HCT116 (cell line): ENCODE results near the gene FCAMR. TPM values are rescaled to one million over a fixed set of nuclear protein-coding genes. Genes with fewer than 3 reads are reported as not detected.

Experiments
- ATAC-seq: fragments of 200-7000 bp; cut with Tn5 transposase; 2 replicates; pipeline ENCODE4 v1.9.1; 2020; ENCODE audit warnings: mild to moderate bottlenecking, moderate library complexity
- BruUV-seq: library from RNA; stranded (reverse); fragments of 400-500 nt; replicated peaks from 2 replicates; lab custom pipeline; 2021; lab: Mats Ljungman, UMichigan
- CTCF ChIA-PET: fragments of 300-600 bp; sonication (Branson Sonifier 250); formaldehyde crosslinking; loops from one replicate; lab custom pipeline; 2021; ENCODE audit warnings: antibody characterized with exemption; lab: Charles Lee
- POLR2A ChIA-PET: fragments of 300-600, 350-600 bp; sonication (Branson Sonifier 250); formaldehyde crosslinking; loops from one replicate; lab custom pipeline; 2021; ENCODE audit warnings: antibody characterized with exemption; lab: Charles Lee
- RAD21 ChIA-PET, 2 experiments: fragments of 300-600 bp; sonication (Branson Sonifier 250); formaldehyde crosslinking; loops; one replicate each; lab custom pipeline; 2023; ENCODE audit warnings: low total read pairs in 2 of 2; ENCODE audit not compliant: uncharacterized antibody in 2 of 2, unreplicated experiment in 2 of 2, low non-redundant PET in 1 of 2; lab: Charles Lee
- DNase-seq: peaks from one replicate; pipeline ENCODE4 v3.0.0-alpha.2; 2010; ENCODE audit warnings: low read depth, low spot score
- H2AFZ ChIP-seq: fragments of 200-600 bp; shearing (Covaris generic), sonication (generic); 2 replicates; pipeline ENCODE4 v1.6.1; 2017; ENCODE audit warnings: low read depth, mixed run types, mixed read lengths, antibody characterized with exemption, low read length; ENCODE audit not compliant: poor library complexity, severe bottlenecking
- H3K27ac ChIP-seq: 2 replicates; pipeline ENCODE4 v1.5.1; 2012; ENCODE audit warnings: low read depth, low read length
- H3K27me3 ChIP-seq: fragments of 200-600 bp; sonication (generic); 2 replicates; pipeline ENCODE4 v1.6.1; 2016; ENCODE audit warnings: mixed run types, low read length, mixed read lengths; ENCODE audit not compliant: insufficient read depth
- H3K36me3 ChIP-seq, 2 experiments: fragments of 200-500 bp in 1 of 2; fragments of 200-600 bp in 1 of 2; sonication (Bioruptor generic) in 1 of 2; sonication (generic) in 1 of 2; 2 replicates each; pipeline versions ENCODE4 v1.5.1 to v1.6.1; 2014 to 2016; ENCODE audit warnings: low read length in 2 of 2, inconsistent platforms in 1 of 2, mixed read lengths in 1 of 2, mixed run types in 1 of 2; ENCODE audit not compliant: insufficient read depth in 2 of 2, control insufficient read depth in 1 of 2
- H3K4me1 ChIP-seq, 2 experiments: fragments of 200-600 bp in 1 of 2; sonication (generic) in 1 of 2; 2 replicates each; pipeline versions ENCODE4 v1.5.1 to v1.6.1; 2012 to 2017; ENCODE audit warnings: low read length in 2 of 2, inconsistent platforms in 1 of 2, mild to moderate bottlenecking in 1 of 2, mixed read lengths in 1 of 2, mixed run types in 1 of 2, moderate library complexity in 1 of 2; ENCODE audit not compliant: insufficient read depth in 2 of 2, control insufficient read depth in 1 of 2
- H3K4me2 ChIP-seq: fragments of 200-600 bp; sonication (generic); 2 replicates; pipeline ENCODE4 v1.6.1; 2017; ENCODE audit warnings: mixed run types, low read length, mixed read lengths
- H3K4me3 ChIP-seq, 2 experiments: fragments of 200-600 bp in 1 of 2; sonication (generic) in 1 of 2; replicated peaks in 1 of 2; 2 replicates each; pipeline ENCODE4 v1.5.1; 2011 to 2016; ENCODE audit warnings: low read length in 2 of 2, control low read depth in 1 of 2, low read depth in 1 of 2, mild to moderate bottlenecking in 1 of 2, mixed read lengths in 1 of 2, mixed run types in 1 of 2
- H3K79me2 ChIP-seq: fragments of 200-600 bp; sonication (generic); 2 replicates; pipeline ENCODE4 v1.6.1; 2017; ENCODE audit warnings: mild to moderate bottlenecking, mixed run types, low read length, moderate library complexity, mixed read lengths; ENCODE audit not compliant: insufficient read depth
- H3K9ac ChIP-seq: fragments of 200-600 bp; sonication (generic); 2 replicates; pipeline ENCODE4 v1.6.1; 2016; ENCODE audit warnings: low read length, mixed read lengths
- H3K9me2 ChIP-seq: fragments of 200-600 bp; sonication (generic), shearing (Covaris generic); 2 replicates; pipeline ENCODE4 v1.6.1; 2017; ENCODE audit warnings: mixed run types, mild to moderate bottlenecking, moderate library complexity; ENCODE audit not compliant: insufficient read depth
- H3K9me3 ChIP-seq, 2 experiments: fragments of 200-500 bp in 1 of 2; fragments of 200-600 bp in 1 of 2; sonication (Bioruptor generic) in 1 of 2; sonication (generic) in 1 of 2; 2 replicates each; pipeline ENCODE4 v1.6.1; 2014 to 2017; ENCODE audit warnings: low read length in 2 of 2, mixed read lengths in 2 of 2, inconsistent platforms in 1 of 2, low read depth in 1 of 2, mild to moderate bottlenecking in 1 of 2, mixed run types in 1 of 2, moderate library complexity in 1 of 2; ENCODE audit not compliant: control insufficient read depth in 1 of 2, insufficient read depth in 1 of 2
- H4K20me1 ChIP-seq: fragments of 200-600 bp; sonication (generic), shearing (Covaris generic); 2 replicates; pipeline ENCODE4 v1.6.1; 2017; ENCODE audit warnings: mixed run types, mild to moderate bottlenecking, moderate library complexity; ENCODE audit not compliant: insufficient read depth
- ATF3 ChIP-seq: IDR thresholded peaks from 2 replicates; pipeline ENCODE4 v1.6.1; 2012
- CBX3 ChIP-seq: IDR thresholded peaks from 2 replicates; pipeline ENCODE4 v1.6.1; 2012; ENCODE audit warnings: low read depth
- CEBPB ChIP-seq: IDR thresholded peaks from 2 replicates; pipeline ENCODE4 v1.6.1; 2012; ENCODE audit warnings: low read depth
- EGR1 ChIP-seq: IDR thresholded peaks from 2 replicates; pipeline ENCODE4 v1.6.1; 2012; ENCODE audit warnings: low read depth
- ELF1 ChIP-seq: IDR thresholded peaks from 2 replicates; pipeline ENCODE4 v1.6.1; 2012; ENCODE audit warnings: low read depth, borderline replicate concordance
- EZH2 ChIP-seq: fragments of 200-600 bp; sonication (generic); IDR thresholded peaks from 2 replicates; pipeline ENCODE4 v1.6.1; 2017; ENCODE audit warnings: antibody characterized with exemption, mixed run types
- JUND ChIP-seq: IDR thresholded peaks from 2 replicates; pipeline ENCODE4 v1.6.1; 2012
- POLR2A ChIP-seq: IDR thresholded peaks from 2 replicates; pipeline ENCODE4 v1.7.0; 2011; ENCODE audit warnings: borderline replicate concordance; ENCODE audit not compliant: insufficient read depth, insufficient read length; ENCODE audit errors: extremely low read depth
- RAD21 ChIP-seq: IDR thresholded peaks from 2 replicates; pipeline ENCODE4 v1.6.1; 2012; ENCODE audit warnings: low read depth, mild to moderate bottlenecking
- SP1 ChIP-seq: IDR thresholded peaks from 2 replicates; pipeline ENCODE4 v1.6.1; 2012; ENCODE audit warnings: low read depth
- SRF ChIP-seq: IDR thresholded peaks from 2 replicates; pipeline ENCODE4 v1.6.1; 2012; ENCODE audit warnings: low read depth
- TCF7L2 ChIP-seq: IDR thresholded peaks from 2 replicates; pipeline ENCODE4 v1.7.0; 2011; ENCODE audit warnings: borderline replicate concordance, inconsistent platforms; ENCODE audit not compliant: insufficient read depth, insufficient read length; ENCODE audit errors: extremely low read depth
- ZBTB33 ChIP-seq: IDR thresholded peaks from 2 replicates; pipeline ENCODE4 v1.6.1; 2011; ENCODE audit warnings: mild to moderate bottlenecking, low read length, moderate library complexity; ENCODE audit not compliant: insufficient replicate concordance; ENCODE audit errors: extremely low read depth
- ZFX ChIP-seq: fragments of 450-650 bp; IDR thresholded peaks from 2 replicates; pipeline ENCODE4 v1.6.1; 2017
- ZNF274 ChIP-seq: fragments of 200-500 bp; sonication (Bioruptor generic); IDR thresholded peaks from 2 replicates; pipeline ENCODE4 v1.6.1; 2014; ENCODE audit warnings: mild to moderate bottlenecking, low read depth, low read length, inconsistent platforms
- intact Hi-C: fragments of 100-400 bp; cut with micrococcal nuclease; formaldehyde crosslinking; loops from 2 replicates; pipeline ENCODE4 v1.10.0; 2022
- total RNA-seq: library from RNA; stranded (reverse); gene quantifications from one replicate; pipeline ENCODE4 v1.2.1, GENCODE V29; 2021; ENCODE audit not compliant: unreplicated experiment

Gene FCAMR
- total RNA-seq, 1 experiment from 2014 or later, result not detected

GRCh38 chr1:206949208-206949607, 21.1 kb downstream of the FCAMR start:
- intact Hi-C loops, result no loop called here
- no peak overlapping the region for H3K9ac ChIP-seq
- no peak overlapping the region for H3K4me3 ChIP-seq
- H3K9me3 ChIP-seq, result no peaks in the 10 kb centered on the region
- no peak overlapping the region for H3K27ac ChIP-seq
- no peak overlapping the region for H2AFZ ChIP-seq
- no peak for DNase-seq
- CTCF ChIA-PET, result no interaction called here
- H3K79me2 ChIP-seq, result no peaks in the 10 kb centered on the region
- H3K36me3 ChIP-seq, result no peaks in the 10 kb centered on the region
- BruUV-seq, result no TSS peak
- no peaks in the 10 kb centered on the region for H3K4me1 ChIP-seq
- TF ChIP-seq CBX3 (no peak), RAD21 (no peak), ZNF274 (no peak)
- TF ChIP-seq, all 23 proteins: peak for 0
- ChIA-PET RAD21 (no interaction called here), POLR2A (no interaction called here)
- Histone ChIP-seq H3K4me2 (no peak overlapping the region), H4K20me1 (no peaks in the 10 kb centered on the region), H3K27me3 (peaks cover 7% of the 10 kb centered on the region; the same call in 1 of the 2 replicates), H3K9me2 (no peaks in the 10 kb centered on the region)
- ATAC-seq, result no peak

GRCh38 chr1:206947255-206947654, 23.0 kb downstream of the FCAMR start:
- H4K20me1 ChIP-seq, result no peaks in the 10 kb centered on the region
- no peaks in the 10 kb centered on the region for H3K9me3 ChIP-seq
- RAD21 ChIA-PET, result no interaction called here
- TF ChIP-seq JUND (no peak), ZFX (no peak), POLR2A (no peak), CEBPB (no peak), ELF1 (no peak), EZH2 (no peak), EGR1 (no peak), ZNF274 (no peak), ATF3 (no peak), TCF7L2 (no peak), ZBTB33 (no peak), SP1 (no peak), SRF (no peak)
- TF ChIP-seq, all 23 proteins: peak for 0
- no peaks in the 10 kb centered on the region for H3K9me2 ChIP-seq
- no peak overlapping the region for H3K9ac ChIP-seq
- H3K79me2 ChIP-seq, result no peaks in the 10 kb centered on the region
- H3K4me3 ChIP-seq, result no peak overlapping the region
- H3K36me3 ChIP-seq, result no peaks in the 10 kb centered on the region
- no peak overlapping the region for H3K4me2 ChIP-seq
- no peak overlapping the region for H2AFZ ChIP-seq
- no peak overlapping the region for H3K27ac ChIP-seq
- H3K4me1 ChIP-seq, result no peaks in the 10 kb centered on the region
- ATAC-seq (no peak), DNase-seq (no peak)
- CTCF ChIA-PET, result interaction anchor here (1.1 to 1.3 kb wide), 2 partner anchors 12 to 14 kb away, joined by 3 to 4 read pairs; no protein-coding TSS in a partner anchor
- POLR2A ChIA-PET, result no interaction called here
- no TSS peak for BruUV-seq
- peaks cover 11% of the 10 kb centered on the region; the same call in 1 of the 2 replicates for H3K27me3 ChIP-seq
- intact Hi-C loops, result no loop called here
